Muscle layer of duodenum (tissue), 2 donors: ENCODE results near the gene PDE6A.

ENCODE experiments used
- H3K27ac ChIP-seq: one replicate; pipeline ENCODE4 v1.7.0; 2013; ENCODE audit warnings: mild to moderate bottlenecking, low read length
- H3K27me3 ChIP-seq: one replicate; pipeline ENCODE4 v1.7.0; 2013; ENCODE audit warnings: low read depth, mild to moderate bottlenecking, control low read depth, low read length
- H3K36me3 ChIP-seq, 2 donors: one replicate each; pipeline ENCODE4 v1.7.0; 2013; ENCODE audit warnings: low read length in 2 of 2, control low read depth in 1 of 2, mild to moderate bottlenecking in 1 of 2; ENCODE audit not compliant: insufficient read depth in 2 of 2, control insufficient read depth in 1 of 2
- H3K4me1 ChIP-seq, 2 donors: one replicate each; pipeline ENCODE4 v1.7.0; 2013; ENCODE audit warnings: low read length in 2 of 2, mild to moderate bottlenecking in 2 of 2, control low read depth in 1 of 2, moderate library complexity in 1 of 2; ENCODE audit not compliant: insufficient read depth in 2 of 2, control insufficient read depth in 1 of 2
- H3K4me3 ChIP-seq, 2 donors: one replicate each; pipeline ENCODE4 v1.7.0; 2013; ENCODE audit warnings: low read length in 2 of 2, low read depth in 1 of 2, mild to moderate bottlenecking in 1 of 2
- H3K9me3 ChIP-seq, 2 donors: one replicate each; pipeline ENCODE4 v1.7.0; 2013; ENCODE audit warnings: low read length in 2 of 2, control low read depth in 1 of 2, mild to moderate bottlenecking in 1 of 2; ENCODE audit not compliant: control insufficient read depth in 1 of 2
- donor health status: healthy.

The PDE6A gene

DNA sequence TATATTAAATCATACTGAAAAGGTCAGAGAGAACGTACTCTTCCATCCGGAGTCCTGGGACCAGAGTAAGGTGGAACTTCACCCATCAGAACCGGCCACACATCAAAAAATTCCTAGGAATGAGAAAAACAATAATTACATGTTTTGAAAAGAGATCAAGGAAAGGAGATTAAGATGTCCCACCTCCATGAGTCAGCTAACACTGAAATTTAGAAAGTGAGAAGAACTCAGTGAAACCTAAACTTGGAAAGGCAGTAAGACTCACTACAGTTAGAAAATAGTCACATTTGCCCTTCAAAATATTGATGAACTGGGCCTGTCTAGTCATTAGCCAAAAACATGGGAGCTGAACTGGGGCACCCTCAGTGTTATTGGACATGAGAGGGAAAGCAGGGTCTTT is 23.0 kb downstream of the PDE6A start:
- H3K36me3 ChIP-seq: no peaks in the 10 kb centered on the region
- H3K27me3 ChIP-seq: no peaks in the 10 kb centered on the region
- no peaks in the 10 kb centered on the region for H3K9me3 ChIP-seq
- no peaks in the 10 kb centered on the region for H3K4me1 ChIP-seq
- no peak overlapping the region for H3K27ac ChIP-seq
- H3K4me3 ChIP-seq: no peak overlapping the region

DNA sequence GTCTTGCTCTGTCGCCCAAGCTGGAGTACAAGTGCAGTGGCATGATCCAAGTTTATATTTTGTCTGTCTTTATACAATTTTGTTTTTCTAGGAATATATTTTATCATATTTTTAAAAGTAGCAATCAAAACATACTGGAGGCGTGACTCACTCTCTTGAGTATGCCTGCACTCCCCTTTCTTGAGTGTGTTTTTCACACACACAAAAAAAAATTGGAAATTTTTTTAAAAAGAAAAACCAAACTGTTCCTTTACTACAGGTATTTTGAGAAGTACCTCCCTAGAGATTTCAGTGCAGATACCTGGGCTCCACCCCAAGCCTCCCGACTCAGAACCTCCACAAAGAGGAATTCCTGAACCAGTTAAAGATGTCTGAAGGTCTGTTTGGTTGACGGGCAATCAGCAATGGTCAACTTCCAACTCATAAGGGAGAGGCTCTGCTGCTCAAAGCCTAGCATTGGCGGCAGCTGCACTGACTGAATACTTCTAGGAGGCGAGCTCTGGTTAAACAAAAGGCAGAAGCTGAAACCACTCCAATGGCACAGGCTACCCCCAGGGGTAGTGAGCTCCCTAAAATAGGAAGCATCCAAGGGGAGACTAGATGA is 27.4 kb downstream of the PDE6A start:
- no peak overlapping the region for H3K27ac ChIP-seq
- no peaks in the 10 kb centered on the region for H3K36me3 ChIP-seq
- no peak overlapping the region for H3K4me3 ChIP-seq
- H3K27me3 ChIP-seq: no peaks in the 10 kb centered on the region
- no peaks in the 10 kb centered on the region for H3K4me1 ChIP-seq
- H3K9me3 ChIP-seq: no peaks in the 10 kb centered on the region

DNA sequence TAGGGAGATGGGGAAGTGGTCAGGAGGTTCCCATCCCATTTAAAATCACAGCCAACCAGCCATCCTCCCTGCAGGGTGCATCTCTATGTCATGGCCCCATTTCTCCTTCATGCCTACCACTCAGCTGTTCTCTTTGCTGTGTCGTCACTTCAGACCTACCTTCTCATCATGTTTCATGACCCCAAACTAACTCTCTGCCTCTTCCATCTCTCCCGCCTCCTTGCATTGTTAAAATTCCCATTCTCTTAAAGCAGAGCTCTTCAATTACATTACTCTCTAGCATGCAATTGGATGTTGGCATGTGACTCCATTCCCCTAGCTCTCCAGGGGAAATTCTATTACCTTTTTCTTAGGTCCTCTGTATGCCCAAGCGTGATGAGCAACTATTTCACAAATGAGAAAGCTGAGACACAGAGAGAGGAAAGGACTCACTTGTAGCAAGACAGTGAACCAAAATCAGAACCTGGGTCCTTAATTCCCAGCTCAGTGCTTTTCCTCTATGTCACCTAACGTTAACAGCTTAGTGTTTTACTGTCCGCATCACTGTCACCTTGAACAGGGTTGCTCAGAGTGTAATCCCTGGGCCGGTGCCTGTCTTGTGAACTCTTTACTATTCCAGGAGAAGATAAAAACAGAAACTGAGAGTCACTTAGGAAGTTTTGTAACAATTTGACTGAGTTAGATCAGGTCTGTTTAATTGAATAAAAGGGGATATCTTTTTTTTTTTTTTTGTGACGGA is 28.1 kb downstream of the PDE6A start:
- Histone ChIP-seq H3K36me3 (no peaks in the 10 kb centered on the region), H3K9me3 (no peaks in the 10 kb centered on the region), H3K4me1 (no peaks in the 10 kb centered on the region), H3K4me3 (no peak overlapping the region), H3K27ac (no peak overlapping the region), H3K27me3 (no peaks in the 10 kb centered on the region)

DNA sequence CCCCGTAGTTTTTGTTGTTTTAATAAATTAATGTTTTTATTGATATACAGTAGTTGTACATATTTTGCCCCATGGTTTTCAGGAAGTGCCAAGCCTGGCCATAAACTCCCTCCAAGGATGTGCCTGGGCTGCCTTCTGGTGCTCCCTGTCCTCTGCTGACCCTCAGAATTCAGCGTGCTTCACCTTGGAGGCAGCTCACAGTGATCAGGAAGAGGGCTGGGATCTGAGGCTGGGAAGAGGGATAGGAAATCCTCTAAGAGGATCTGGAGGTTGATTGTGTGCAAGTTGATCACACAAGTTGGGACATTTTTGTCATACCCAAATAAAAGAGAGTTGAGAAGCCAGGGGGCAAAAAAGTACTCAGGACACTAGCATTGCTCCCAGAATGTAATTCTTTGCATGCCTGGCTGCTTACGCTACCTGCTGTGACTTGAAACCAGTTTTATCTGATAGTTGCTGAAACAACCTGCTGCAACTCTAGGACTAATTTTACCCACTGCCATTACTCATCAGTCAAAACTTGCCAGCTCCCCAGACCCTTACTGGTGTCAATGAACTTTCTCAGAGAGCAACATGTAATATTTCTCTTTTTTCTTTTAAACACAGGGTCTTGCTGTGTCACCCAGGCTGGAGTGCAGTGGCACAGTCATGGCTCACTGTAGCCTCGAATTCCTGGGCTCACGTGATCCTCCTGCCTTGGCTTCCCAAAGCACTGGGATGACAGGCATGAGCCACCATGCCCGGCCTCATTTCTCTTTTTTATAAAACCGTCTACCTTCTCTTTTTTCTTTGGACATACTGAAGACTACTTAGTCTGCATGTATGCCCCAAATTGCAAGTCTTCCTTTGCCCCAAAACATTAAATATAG is 29.0 kb downstream of the PDE6A start:
- Histone ChIP-seq H3K4me3 (no peak overlapping the region), H3K27me3 (no peaks in the 10 kb centered on the region), H3K4me1 (no peaks in the 10 kb centered on the region), H3K27ac (no peak overlapping the region), H3K9me3 (no peaks in the 10 kb centered on the region), H3K36me3 (no peaks in the 10 kb centered on the region)

DNA sequence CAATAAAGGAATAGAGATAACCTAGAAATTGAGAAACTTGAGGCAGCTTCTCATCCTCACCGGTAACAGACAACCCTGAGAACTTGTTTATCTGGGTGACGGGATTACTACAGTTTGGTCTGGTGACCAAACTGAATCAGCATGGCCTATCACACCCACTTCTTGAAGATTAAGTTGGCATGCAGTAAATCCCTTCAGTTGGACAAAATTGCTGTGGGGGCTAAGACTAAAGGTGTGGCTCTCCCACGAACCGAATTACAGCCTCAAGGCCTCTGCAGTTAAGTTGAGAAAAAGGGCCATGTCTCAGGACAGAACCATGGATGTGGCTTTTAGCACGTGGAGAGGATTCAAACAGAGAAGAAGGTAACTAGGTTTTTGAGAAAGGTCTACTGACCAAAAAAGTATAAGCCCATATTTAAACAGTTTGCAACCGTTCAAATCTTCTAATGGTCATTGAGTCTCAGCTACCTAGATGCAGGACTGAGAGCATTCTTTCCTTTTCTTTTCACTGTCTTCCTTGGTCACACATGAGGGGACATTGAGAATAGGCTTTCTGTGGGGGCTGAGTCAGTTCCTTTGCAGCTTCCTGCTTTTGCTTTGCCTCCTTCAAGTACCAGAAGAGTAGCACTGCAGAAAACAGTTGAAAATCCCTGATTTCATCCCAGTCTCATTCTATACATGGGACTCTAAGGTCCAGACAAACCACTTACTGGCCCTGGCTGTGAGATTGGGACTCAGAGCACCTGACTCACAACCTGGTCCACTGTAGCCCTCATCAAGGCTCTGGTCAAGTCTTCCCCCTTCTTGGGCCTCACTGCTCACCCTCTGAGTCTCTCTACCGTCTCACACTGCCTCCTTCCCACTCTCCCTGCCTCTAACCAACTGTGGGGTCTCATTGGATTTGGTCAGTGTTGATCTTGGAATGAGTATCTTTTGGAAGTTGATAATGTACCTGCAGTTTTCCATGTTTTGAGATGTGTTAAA is 30.9 kb downstream of the PDE6A start:
- Histone ChIP-seq H3K27me3 (no peaks in the 10 kb centered on the region), H3K27ac (no peak overlapping the region), H3K4me3 (no peak overlapping the region), H3K36me3 (no peaks in the 10 kb centered on the region), H3K9me3 (no peaks in the 10 kb centered on the region), H3K4me1 (no peaks in the 10 kb centered on the region)

DNA sequence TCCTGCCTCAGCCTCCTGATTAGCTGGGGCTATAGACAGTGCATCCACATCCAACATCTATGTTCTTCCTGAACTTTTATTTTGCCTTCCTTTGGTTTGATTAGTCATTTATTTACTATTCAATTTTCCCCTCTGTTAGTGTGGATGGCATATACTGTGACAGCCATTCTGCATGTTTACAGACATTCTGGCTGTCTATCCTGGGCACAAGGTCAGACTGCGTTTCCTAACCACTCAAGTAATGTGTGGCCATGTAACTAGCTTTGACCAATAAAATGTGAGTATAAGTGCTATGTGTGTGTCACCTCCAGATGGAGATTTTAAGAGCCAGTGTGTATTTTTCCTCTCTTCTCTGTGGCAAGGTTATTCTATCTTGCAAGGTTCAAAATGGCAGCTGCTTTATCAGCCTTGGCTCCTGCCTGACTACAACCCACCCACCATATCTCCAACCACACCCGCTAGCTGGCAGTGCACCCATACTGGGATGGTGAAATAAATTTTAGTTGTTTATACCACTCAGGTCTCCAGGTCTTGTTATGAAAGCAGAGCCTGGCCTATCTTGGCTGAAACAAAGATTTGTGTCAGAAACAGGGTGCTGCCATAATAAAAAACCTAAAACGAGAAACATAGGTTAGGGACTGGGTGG is 32.2 kb downstream of the PDE6A start:
- H3K36me3 ChIP-seq: no peaks in the 10 kb centered on the region
- H3K4me3 ChIP-seq: no peak overlapping the region
- no peaks in the 10 kb centered on the region for H3K4me1 ChIP-seq
- H3K9me3 ChIP-seq: no peaks in the 10 kb centered on the region
- no peaks in the 10 kb centered on the region for H3K27me3 ChIP-seq
- H3K27ac ChIP-seq: no peak overlapping the region

DNA sequence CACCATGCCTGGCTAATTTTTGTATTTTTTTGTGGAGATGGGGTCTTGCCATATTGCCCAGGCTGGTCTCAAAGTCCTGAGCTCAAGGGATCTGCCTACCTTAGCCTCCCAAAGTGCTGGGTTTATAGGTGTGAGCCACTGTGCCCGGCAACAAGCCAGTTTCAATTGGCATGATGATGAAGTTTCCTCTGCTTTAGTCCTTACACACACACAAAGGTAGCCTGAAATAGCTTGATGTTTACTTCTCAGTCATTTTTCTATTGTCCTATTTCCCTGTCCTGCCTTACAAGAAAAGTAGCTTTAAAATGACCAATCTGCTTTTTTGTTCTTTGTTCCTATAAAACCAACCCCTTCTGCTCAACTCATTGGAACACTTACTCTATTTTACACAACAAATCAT is 33.6 kb downstream of the PDE6A start:
- no peaks in the 10 kb centered on the region for H3K36me3 ChIP-seq
- H3K4me1 ChIP-seq: no peaks in the 10 kb centered on the region
- H3K4me3 ChIP-seq: no peak overlapping the region
- no peaks in the 10 kb centered on the region for H3K9me3 ChIP-seq
- H3K27ac ChIP-seq: no peak overlapping the region
- no peaks in the 10 kb centered on the region for H3K27me3 ChIP-seq

DNA sequence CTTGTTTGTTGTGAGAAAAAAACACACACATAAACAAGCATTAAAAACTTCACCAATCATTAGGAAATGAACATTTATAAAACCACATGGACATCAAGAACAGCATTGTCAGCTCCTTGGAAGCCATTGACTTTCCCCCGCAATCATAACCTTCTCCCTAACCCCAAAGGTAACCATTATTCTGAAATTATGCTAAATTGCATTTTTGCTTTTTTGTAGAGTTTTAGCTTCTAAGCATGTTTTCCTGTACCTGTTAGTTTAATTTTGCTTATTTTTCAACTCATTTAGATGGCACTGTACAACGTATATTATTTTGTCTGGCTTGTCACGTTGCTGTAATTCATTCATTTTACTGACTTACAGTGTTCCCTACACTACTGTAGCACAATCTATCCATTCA is 36.8 kb downstream of the PDE6A start:
- Histone ChIP-seq H3K27me3 (no peaks in the 10 kb centered on the region), H3K27ac (no peak overlapping the region), H3K36me3 (no peaks in the 10 kb centered on the region), H3K4me1 (no peaks in the 10 kb centered on the region), H3K9me3 (no peaks in the 10 kb centered on the region), H3K4me3 (no peak overlapping the region)

DNA sequence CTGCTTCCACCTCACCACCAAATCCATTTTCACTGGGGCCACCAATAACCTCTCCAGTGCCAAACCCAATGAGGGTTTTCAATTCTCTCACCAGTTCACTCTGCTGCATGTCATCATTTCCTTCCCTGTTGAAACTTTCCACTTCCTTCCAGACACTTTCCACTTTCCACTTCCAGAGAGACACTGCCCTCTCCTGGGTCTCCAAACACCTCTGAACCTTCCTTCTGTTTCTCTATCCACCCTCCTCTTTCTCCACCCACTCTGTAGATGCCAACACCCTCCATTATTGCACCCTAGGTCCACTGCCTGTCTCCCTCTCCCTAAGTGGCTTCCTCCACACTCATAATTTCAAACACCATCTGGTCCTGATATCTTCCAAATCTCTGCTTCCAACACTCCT is 39.6 kb downstream of the PDE6A start:
- no peaks in the 10 kb centered on the region for H3K4me1 ChIP-seq
- H3K36me3 ChIP-seq: no peaks in the 10 kb centered on the region
- no peak overlapping the region for H3K4me3 ChIP-seq
- no peaks in the 10 kb centered on the region for H3K9me3 ChIP-seq
- H3K27me3 ChIP-seq: no peaks in the 10 kb centered on the region
- no peak overlapping the region for H3K27ac ChIP-seq

DNA sequence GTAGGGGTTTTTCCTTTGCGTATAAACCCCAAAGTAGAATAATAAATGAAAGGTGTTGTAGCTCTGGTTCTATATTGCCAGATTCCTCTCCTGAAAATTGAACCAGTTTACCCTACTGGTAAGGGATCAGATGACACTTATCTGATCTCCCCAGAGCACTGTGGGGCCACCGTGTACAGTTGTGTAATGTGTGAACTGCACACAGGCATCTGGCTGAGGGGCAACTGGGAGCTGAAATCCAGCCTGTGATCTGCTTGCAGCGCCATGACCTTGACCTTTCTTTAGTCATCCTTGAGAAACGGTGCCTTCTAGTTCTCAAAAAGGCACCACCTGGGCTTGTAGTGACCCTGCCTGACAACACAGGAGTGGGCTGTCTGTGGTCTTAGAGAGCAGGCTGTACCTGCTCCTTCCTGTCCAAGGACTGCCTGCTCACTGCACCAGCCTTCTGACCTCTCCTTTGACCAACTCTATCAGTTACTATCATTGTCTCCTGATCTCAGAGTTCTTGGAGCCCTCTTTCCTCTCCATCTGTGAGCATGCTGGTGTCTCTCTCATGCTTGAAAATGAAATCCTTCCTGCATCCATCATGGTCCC is 40.2 kb downstream of the PDE6A start:
- no peaks in the 10 kb centered on the region for H3K27me3 ChIP-seq
- no peak overlapping the region for H3K27ac ChIP-seq
- no peak overlapping the region for H3K4me3 ChIP-seq
- no peaks in the 10 kb centered on the region for H3K4me1 ChIP-seq
- no peaks in the 10 kb centered on the region for H3K9me3 ChIP-seq
- H3K36me3 ChIP-seq: no peaks in the 10 kb centered on the region
